Eye (tissue), 1 donor: ENCODE data around the gene MLLT10.
A peak's percentile ranks its signal among the peaks of the same experiment; 100 is the strongest.

Source experiments
- DNase-seq: peaks from one replicate; pipeline ENCODE4 v3.0.0-alpha.2; 2015

The MLLT10 gene

DNA sequence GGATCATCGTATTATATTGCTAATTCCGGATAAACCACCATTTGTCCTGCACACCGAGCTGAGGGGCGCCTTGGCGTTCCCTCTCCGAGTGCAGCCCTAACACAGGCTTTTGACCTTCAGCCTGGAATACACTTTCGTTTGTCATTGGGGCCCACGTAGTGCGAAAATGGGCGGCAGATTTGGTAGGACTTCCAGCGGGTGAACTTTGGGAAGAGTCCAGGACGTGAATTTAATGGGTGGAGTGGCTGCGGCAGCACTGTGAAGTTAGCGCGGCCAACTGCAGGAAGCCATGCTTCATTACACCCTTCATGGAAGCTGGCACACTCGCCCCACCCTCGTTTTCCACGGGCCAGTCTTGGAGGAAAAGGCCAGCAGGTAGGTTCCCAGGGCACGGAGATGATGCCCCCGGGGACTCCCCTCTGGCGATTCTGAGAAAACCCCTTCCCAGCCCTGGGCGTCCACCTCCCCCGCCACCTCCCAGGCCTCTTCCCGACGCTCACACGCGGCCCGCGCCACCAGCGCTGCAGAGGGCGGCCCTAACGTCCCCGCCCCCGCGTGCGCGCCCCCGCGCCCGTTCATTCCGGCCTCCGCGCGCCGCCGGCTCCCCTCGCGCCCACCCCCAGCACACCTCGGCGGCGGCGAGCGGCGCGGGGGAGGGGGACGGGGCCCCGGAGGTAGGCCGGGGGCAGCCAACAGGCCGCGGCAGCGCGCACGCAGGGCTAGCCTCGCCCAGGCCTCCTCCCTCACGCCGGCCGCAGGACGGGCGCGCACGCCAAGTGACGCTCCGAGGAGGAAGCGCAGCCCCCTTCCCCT lies at the start of gene MLLT10:
Gene MLLT10, plus strand, starts transcription at position 766 of the 813 bp plus-strand sequence. CDS start 413 bp downstream, outside the sequence.
- peak; percentile 98 for DNase-seq

- DNase-seq = no peak
These were observed 46.4 kb upstream of the MLLT10 start for GRCh38 chr10:21487416-21488180.

DNA sequence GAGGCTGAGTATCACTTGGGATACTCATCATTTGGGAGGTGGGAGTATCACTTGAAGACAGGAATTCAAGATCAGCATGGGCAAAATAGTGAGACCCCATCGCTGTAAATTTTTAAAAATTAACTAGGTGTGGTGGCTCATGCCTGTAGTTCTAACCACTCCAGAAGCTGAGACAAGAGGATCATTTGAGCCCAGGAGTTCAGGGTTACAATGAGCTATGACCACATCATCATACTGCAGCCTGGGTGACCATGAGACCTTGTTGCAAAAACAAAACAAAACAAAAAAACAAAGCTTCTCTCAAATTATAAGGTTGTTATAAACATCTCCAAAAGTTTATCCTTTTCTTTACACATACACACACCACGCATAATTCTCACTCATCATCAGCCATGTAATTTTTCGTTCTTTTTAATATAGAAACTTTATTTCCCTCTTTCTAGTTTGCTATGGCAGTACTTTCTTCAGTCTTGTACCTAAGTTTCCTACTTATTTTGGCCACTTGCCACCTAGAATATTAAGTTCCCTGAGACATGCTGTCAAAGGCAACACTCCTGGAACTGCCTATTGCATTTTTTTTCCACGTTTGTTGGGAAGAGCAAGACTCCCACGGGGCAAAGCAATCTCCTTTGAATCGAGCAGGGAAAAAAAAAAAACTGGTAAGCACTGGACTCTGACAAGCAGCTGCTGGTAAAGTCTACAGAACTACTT lies 45.6 kb upstream of the MLLT10 start:
- DNase-seq = no peak

GRCh38 chr10:21488957-21489446 lies 45.0 kb upstream of the MLLT10 start:
- no peak for DNase-seq

- DNase-seq = no peak
These were observed 43.9 kb upstream of the MLLT10 start for GRCh38 chr10:21490028-21490710.

GRCh38 chr10:21490711-21491105 lies 43.3 kb upstream of the MLLT10 start:
- DNase-seq = no peak

DNA sequence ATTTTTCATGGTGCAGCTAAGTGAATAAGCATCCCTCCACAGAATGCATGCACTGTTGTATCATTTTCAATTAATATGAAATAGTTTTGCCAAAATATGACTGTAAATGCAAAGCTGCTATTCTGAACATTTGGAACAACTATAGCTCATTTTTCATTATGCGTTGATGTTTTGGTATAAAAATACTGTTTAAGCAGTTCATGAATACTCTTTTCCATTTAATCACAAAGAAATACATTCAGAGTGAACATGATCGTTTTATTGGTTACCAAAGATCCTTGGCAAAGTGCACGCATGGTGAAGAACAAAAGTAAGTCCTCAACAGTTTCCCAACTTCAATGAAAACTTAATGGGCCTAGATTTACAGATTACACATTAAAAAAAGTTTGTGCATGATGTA lies 41.6 kb upstream of the MLLT10 start:
- no peak for DNase-seq

DNA sequence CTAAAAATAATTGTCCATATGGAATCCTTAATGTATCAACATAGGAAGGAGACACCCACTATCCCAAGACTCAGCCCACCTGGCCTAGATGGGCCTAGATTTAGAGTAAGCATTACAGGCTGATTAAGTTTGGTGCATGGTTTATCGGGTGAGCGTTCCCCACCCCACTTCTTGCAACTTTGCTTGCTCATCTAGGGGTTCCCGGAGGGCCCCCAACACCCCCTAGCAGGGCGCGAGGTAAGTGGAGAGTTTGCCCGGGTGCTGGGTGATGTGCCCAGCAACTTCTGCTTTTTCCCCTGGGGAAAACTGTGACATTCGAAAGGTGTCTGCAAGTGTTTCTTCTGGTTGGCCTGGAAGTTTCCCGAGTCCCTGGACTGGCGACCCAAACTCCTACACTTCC lies 40.2 kb upstream of the MLLT10 start:
- DNase-seq = no peak

- DNase-seq = peak; percentile 77
These were observed 39.6 kb upstream of the MLLT10 start for GRCh38 chr10:21494191-21495001.

DNA sequence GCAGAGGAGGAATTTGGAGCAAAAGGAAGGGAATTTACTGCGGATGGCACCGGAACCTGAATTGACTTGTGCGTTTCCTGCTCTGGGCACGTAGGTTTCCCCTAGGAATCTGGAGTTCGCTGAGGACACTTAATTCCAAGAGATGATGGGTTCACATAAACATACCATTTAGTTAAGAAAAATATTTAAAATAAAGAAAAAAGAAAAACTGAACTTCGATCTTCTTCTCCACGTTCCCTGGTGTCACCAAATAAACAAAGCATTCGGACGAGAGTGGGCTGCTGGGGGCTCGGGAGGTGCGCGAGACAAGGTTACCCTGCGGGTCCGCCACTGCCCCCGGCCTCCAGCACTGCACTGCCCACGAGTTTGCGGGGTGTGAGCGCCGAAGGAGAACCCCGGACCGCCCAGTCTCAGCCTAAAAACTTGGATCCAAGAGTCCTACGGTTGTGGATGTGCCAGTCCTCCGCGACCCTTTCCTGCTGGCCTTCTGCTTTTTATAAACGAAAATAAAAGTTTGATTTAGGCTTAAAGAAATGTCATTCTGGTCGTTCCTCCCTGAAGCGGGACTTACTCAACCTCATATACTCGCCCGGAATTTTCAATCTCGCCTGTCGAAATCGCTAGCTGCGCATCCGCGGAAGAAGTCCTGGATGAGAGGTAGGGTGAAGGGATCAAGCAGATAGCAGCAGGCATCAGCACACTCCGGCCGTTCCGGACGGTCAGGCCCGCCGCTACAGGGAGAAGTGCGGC lies 38.9 kb upstream of the MLLT10 start:
- no peak for DNase-seq

DNA sequence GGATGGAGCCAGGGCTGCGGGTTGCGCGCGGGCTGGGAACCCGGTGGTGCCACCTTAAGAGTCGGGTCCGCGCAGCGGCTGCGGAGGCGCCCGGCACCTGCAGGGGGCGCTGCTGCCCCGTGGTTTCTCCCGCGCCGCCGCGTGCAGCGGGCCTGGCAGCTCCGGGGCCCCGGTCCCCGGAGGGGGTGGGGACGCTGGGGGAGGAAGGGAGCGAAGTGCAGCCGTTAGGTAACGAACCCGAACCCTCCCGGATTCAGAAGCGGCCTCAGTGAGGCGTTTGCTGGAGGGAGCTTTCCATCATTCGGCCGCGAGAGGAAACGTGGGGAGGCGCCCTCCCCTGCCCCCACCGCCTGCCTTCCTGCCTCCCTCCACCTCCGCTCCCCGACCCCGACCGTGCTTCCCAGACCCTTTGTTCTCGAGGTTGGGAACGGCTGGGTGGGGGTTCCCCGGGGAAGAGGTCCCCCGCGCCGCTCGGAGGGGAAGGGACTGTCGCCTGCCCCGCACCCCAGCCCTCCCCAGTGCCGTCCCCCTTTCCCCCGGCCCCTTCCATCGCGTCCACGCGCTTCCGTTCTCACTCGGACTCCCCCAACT lies 38.2 kb upstream of the MLLT10 start:
- peak; percentile 98 for DNase-seq

DNA sequence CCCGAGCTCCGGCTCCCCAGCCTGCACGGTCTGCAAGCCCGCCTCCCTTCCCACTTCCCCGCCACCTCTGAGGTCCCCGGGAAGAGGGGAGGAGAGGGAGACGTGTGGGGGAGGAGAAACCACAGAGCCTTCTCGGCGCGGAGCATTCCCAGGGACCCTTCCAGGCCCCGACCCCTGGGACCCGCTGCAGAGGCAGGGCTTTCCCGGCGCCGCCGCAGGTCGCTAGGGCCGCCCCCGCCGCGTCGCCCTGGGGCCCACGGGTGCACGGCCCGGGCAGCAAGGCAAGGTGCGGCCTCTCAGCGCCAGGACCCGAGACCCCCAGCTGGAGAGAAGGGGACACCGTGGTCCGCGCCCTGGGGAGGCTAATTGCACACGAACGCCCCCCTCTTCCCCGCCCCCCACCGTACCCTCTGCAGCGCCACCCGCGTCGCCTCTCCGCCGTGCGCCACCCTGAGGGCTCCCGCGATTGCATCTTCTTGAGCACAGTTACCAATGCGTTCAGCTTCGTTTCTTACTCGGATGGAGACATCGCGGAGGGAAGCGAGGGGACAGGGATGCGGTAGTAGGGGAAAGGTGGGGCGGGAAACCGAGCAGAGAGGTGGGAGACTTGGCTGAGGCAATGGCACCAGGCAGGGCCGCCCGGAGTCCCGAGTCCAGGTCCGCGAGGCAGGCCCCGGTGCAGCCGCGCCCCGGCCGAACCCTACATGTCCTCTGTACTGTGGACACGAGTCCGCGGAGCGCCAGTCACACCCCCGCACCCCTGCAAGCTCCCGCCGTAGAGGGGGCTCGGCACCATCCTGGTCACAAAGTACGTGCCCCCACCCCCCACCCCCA lies 37.5 kb upstream of the MLLT10 start:
- DNase-seq = peak; percentile 93

- DNase-seq = peak; percentile 94
These were observed 36.7 kb upstream of the MLLT10 start for GRCh38 chr10:21497177-21497807.

DNA sequence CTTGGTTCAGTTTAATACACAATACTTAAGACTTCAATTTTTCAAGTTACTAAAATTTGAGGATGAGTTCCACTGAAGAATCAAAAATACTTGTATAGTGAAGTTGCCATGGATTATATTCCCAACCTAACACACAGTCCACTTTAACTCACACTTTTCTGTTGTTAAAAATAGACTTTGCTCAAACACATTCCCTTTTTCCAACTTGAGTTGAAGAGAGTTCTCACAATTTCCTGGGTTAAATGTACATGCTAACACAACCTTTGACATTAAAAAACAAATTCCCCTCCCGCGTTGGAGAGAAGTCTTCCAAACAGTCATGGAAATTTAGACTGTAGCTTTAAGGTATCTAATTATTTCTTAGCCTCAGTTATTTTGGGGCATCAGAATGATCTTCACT lies 35.7 kb upstream of the MLLT10 start:
- no peak for DNase-seq

DNA sequence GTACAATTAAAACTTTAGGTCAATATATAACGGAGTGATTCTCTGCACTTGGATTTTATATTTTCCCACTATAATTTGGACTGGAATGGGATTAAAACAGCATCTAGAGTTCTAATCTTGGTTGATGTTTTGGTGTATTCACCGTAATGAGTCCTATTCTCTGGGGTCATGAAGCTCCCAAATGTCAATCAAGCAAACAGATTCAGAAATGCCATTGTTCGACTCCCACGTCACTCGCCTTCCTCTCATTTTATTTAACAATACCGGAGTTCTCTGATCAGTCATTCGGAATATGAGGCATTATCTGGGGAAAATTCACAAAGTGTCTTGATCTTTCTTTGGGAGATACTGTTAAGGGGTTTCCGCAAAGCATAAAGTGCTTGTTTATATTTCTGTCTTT lies 35.0 kb upstream of the MLLT10 start:
- DNase-seq = peak; percentile 92

DNA sequence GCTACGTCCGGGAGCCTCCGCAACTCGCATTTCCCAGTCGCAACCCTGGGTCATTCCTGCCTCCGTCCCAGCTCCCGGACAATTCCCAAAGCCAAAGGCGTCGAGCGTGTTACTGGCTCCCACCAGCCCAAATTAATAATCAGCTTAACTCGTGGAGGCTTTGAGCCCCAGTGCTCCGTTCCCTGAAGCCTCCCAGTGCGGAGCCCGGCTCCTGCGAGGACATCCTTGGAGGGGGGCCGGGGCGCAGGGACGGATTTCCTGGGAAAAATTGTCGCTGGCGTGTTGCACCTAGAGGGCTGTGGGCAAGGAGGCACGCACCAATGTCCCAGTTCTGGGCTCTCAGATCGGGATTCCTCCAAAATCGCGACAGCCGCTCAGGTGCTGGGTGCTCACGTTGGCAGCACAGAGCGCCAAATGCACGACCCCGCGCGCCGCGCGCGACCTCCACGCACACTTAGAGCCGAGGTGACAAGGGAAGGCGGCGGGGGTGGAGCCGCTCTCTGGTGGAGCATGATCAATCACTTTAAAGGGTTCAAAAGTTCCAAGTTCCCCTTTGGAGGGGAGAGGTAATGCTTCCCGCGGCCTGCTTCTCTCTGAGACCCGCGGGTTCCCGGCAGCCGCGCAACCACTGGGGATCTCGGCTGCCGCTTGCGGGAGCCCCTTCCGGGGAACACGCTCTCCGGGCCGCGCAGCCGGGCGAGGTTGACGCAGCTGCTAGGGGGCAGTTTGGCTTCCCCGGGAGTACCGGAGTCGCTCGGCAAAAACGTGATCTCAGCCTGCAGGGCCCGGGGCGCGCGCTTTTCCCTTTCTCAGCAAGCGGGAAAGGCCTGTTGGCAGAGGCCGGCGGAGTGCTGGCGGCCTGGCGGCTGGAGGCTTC lies 34.1 kb upstream of the MLLT10 start:
- DNase-seq = peak; percentile 88

GRCh38 chr10:21500578-21500910 lies 33.5 kb upstream of the MLLT10 start:
- DNase-seq = peak; percentile 86

DNA sequence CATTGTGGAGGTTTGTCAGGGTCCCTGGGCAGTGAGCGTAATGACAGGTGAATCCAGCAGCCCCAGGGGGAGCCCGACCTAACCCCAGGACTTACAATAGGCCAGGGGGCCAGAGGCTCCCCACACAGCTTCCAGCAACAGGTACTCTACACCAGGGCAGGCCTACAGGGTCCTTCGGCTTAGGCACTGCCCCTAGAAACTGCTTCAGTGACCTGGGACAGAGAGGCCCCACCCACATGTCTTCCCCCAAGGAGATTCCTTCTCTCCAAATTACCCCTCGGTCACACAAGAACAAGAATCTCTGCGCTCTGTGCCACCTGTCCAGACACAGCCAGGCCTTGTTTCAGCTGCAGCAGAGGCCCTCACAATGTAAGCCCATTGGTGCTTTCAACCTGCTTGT lies 32.9 kb upstream of the MLLT10 start:
- DNase-seq = peak; percentile 75
